Keratinocyte (primary cell): ENCODE measurements around the gene ARHGEF19.

Source experiments
- EZH2 ChIP-seq: IDR thresholded peaks from one replicate; pipeline ENCODE4 v1.6.1; 2012; ENCODE audit warnings: inconsistent platforms, mild to moderate bottlenecking, low read length, moderate library complexity
- TF ChIP-seq, protein P1 (sequence below), 3 experiments: IDR thresholded peaks in 1 of 3; conservative IDR thresholded peaks in 1 of 3; optimal IDR thresholded peaks in 1 of 3; 2 replicates in 2 of 3; 3 replicates in 1 of 3; pipeline versions ENCODE3 to v1.5.1; 2011; ENCODE audit warnings: low read length in 3 of 3, mild to moderate bottlenecking in 3 of 3, moderate library complexity in 2 of 3, control low read depth in 1 of 3, inconsistent platforms in 1 of 3; ENCODE audit not compliant: insufficient read depth in 2 of 3; ENCODE audit errors: extremely low read depth in 1 of 3

DNA sequence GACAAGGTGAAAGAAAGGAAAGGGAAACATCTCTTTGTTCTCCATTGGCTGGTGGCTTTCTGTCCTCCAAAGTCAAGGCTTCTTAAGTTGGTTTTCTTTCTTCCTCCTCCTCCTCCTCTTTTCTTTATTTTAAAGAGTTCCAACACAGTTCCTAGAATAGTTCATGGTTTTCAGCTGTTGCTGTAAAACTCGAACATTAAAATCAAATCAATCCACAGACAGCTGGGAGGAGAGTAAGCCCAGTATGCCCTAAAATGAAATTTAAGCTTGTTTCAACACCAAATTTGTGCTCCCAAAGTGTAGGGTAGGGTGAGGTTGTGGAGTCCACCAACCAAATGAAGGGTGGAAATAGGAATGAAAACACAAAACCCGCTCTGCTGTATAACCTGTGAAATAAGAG, 35.0 kb upstream of the ARHGEF19 start:
- TF ChIP-seq, protein P1, sequence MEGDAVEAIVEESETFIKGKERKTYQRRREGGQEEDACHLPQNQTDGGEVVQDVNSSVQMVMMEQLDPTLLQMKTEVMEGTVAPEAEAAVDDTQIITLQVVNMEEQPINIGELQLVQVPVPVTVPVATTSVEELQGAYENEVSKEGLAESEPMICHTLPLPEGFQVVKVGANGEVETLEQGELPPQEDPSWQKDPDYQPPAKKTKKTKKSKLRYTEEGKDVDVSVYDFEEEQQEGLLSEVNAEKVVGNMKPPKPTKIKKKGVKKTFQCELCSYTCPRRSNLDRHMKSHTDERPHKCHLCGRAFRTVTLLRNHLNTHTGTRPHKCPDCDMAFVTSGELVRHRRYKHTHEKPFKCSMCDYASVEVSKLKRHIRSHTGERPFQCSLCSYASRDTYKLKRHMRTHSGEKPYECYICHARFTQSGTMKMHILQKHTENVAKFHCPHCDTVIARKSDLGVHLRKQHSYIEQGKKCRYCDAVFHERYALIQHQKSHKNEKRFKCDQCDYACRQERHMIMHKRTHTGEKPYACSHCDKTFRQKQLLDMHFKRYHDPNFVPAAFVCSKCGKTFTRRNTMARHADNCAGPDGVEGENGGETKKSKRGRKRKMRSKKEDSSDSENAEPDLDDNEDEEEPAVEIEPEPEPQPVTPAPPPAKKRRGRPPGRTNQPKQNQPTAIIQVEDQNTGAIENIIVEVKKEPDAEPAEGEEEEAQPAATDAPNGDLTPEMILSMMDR (optimal IDR thresholded peaks at IDR 0.05 in 1 of 3, IDR thresholded peaks at IDR 0.05 in 1 of 3, conservative IDR thresholded peaks at IDR 0.05 in 1 of 3; ENCODE audit: extremely low read depth in 1 of 3, insufficient read depth in 2 of 3, low read length in 3 of 3) = no peak
- TF ChIP-seq EZH2 = no peak
